Measurements from ENCODE around the gene DLK2.

Gene DLK2

GRCh38 chr6:43408259-43408658, 47.1 kb downstream of the DLK2 start:
- TF ChIP-seq CTCF (IDR thresholded peaks at IDR 0.05), result no peak

DNA sequence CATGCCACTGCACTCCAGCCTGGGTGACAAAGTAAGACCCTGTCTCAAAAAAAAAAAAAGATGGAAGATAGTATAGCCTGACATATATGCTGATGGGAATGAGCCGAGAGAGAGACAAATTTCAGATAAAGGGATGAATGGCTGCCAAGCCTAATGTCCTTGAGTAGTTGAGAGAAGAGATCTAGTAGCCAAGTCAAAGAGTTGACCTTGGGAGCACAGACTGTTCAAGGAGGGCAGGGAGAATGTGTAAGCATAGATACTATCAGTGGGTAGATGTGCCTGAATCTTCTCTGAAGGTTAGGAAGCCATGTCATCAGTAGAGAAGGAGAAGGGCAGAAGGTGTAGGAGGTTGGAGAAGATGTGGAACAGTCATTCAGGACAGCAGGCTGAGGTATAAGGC, 48.1 kb downstream of the DLK2 start:
- TF ChIP-seq CTCF (IDR thresholded peaks at IDR 0.05), result no peak

GRCh38 chr6:43405354-43405753, 50.0 kb downstream of the DLK2 start:
- TF ChIP-seq CTCF (IDR thresholded peaks at IDR 0.05), result no peak

GRCh38 chr6:43402820-43403219, 52.5 kb downstream of the DLK2 start:
- TF ChIP-seq CTCF (IDR thresholded peaks at IDR 0.05), result no peak

GRCh38 chr6:43401730-43402129, 53.6 kb downstream of the DLK2 start:
- no peak for TF ChIP-seq CTCF (IDR thresholded peaks at IDR 0.05)
